IMR-90 (cell line): ENCODE measurements around the gene ENTREP3. TPM values are rescaled to one million over a fixed set of nuclear protein-coding genes. Genes with fewer than 3 reads are reported as not detected.

Experiments
- ATAC-seq: fragments of 200-7000 bp; cut with Tn5 transposase; 2 replicates; pipeline ENCODE4 v1.9.1; 2020; ENCODE audit warnings: low read depth, mild to moderate bottlenecking, moderate library complexity
- BruUV-seq: library from RNA; stranded (reverse); fragments of 400-500 nt; replicated peaks from 2 replicates; lab custom pipeline; 2021; lab: Mats Ljungman, UMichigan
- CTCF ChIA-PET: fragments of 300-600 bp; formaldehyde crosslinking; extraction: SDS; loops from one replicate; lab custom pipeline; 2021; ENCODE audit warnings: antibody characterized with exemption; lab: Yijun Ruan, JAX
- POLR2A ChIA-PET: fragments of 300-600 bp; sonication (Branson Sonifier 250); formaldehyde crosslinking; loops from one replicate; lab custom pipeline; 2022; ENCODE audit warnings: antibody characterized with exemption; ENCODE audit not compliant: unreplicated experiment; lab: Charles Lee
- DNase-seq: peaks from one replicate; pipeline ENCODE4 v3.0.0; 2013
- H2AFZ ChIP-seq: replicated peaks from 2 replicates; pipeline ENCODE3; 2013; ENCODE audit warnings: low read length, mild to moderate bottlenecking; ENCODE audit not compliant: poor library complexity
- H2AK5ac ChIP-seq: 2 replicates; pipeline ENCODE4 v1.6.1; 2013; ENCODE audit warnings: low read depth, low read length, inconsistent platforms
- H2AK9ac ChIP-seq: replicated peaks from 2 replicates; pipeline ENCODE3; 2013; ENCODE audit warnings: mild to moderate bottlenecking, low read depth, low read length, moderate library complexity; ENCODE audit not compliant: poor library complexity
- H2BK120ac ChIP-seq: 2 replicates; pipeline ENCODE4 v1.6.1; 2013; ENCODE audit warnings: low read depth, low read length, inconsistent platforms
- H2BK15ac ChIP-seq: 3 replicates; pipeline ENCODE4 v1.6.1; 2013; ENCODE audit warnings: low read depth, low read length, inconsistent platforms
- H2BK20ac ChIP-seq: 2 replicates; pipeline ENCODE4 v1.6.1; 2013; ENCODE audit warnings: low read depth, mild to moderate bottlenecking, inconsistent platforms, low read length, moderate library complexity
- H2BK5ac ChIP-seq: 2 replicates; pipeline ENCODE4 v1.6.1; 2013; ENCODE audit warnings: mild to moderate bottlenecking, low read depth, low read length, inconsistent platforms; ENCODE audit not compliant: poor library complexity, severe bottlenecking
- H3K14ac ChIP-seq: replicated peaks from 2 replicates; pipeline ENCODE4 v1.6.1; 2013; ENCODE audit warnings: low read depth, low read length, inconsistent platforms
- H3K18ac ChIP-seq: 2 replicates; pipeline ENCODE4 v1.6.1; 2013; ENCODE audit warnings: low read depth, low read length, control low read depth
- H3K23ac ChIP-seq: 2 replicates; pipeline ENCODE4 v1.6.1; 2013; ENCODE audit warnings: low read depth, low read length, inconsistent platforms
- H3K27ac ChIP-seq: 2 replicates; pipeline ENCODE4 v1.5.1; 2013; ENCODE audit warnings: mild to moderate bottlenecking, control low read depth, low read length; ENCODE audit not compliant: insufficient read depth
- H3K27me3 ChIP-seq: 2 replicates; pipeline ENCODE4 v1.6.1; 2013; ENCODE audit warnings: low read length; ENCODE audit not compliant: control insufficient read depth, insufficient read depth
- H3K36me3 ChIP-seq: 2 replicates; pipeline ENCODE4 v1.6.1; 2013; ENCODE audit warnings: low read length, mixed read lengths; ENCODE audit not compliant: control insufficient read depth, insufficient read depth
- H3K4ac ChIP-seq: 2 replicates; pipeline ENCODE4 v1.6.1; 2013; ENCODE audit warnings: low read depth, low read length, inconsistent platforms
- H3K4me1 ChIP-seq: 2 replicates; pipeline ENCODE4 v1.6.1; 2013; ENCODE audit warnings: low read length, mixed read lengths; ENCODE audit not compliant: control insufficient read depth, insufficient read depth
- H3K4me2 ChIP-seq: 2 replicates; pipeline ENCODE4 v1.6.1; 2013; ENCODE audit warnings: low read depth, mild to moderate bottlenecking, control low read depth, low read length, moderate library complexity
- H3K4me3 ChIP-seq: 2 replicates; pipeline ENCODE4 v1.5.1; 2013; ENCODE audit warnings: low read depth, mild to moderate bottlenecking, control low read depth, low read length, moderate library complexity; ENCODE audit not compliant: insufficient read depth
- H3K56ac ChIP-seq: 2 replicates; pipeline ENCODE4 v1.6.1; 2013; ENCODE audit warnings: low read length, inconsistent platforms; ENCODE audit not compliant: insufficient read depth; ENCODE audit errors: extremely low read depth
- H3K79me1 ChIP-seq, 2 experiments: 2 replicates each; pipeline ENCODE4 v1.6.1; 2013; ENCODE audit warnings: low read length in 2 of 2, inconsistent platforms in 1 of 2, low read depth in 1 of 2
- H3K9ac ChIP-seq: 2 replicates; pipeline ENCODE4 v1.6.1; 2013; ENCODE audit warnings: low read depth, low read length, control low read depth
- H3K9me1 ChIP-seq: 2 replicates; pipeline ENCODE4 v1.6.1; 2013; ENCODE audit warnings: low read length, inconsistent platforms; ENCODE audit not compliant: insufficient read depth
- H3K9me3 ChIP-seq: 2 replicates; pipeline ENCODE4 v1.6.1; 2013; ENCODE audit warnings: low read length; ENCODE audit not compliant: control insufficient read depth, insufficient read depth
- H4K20me1 ChIP-seq: 2 replicates; pipeline ENCODE4 v1.6.1; 2013; ENCODE audit warnings: low read length, inconsistent platforms; ENCODE audit not compliant: insufficient read depth
- H4K5ac ChIP-seq: 2 replicates; pipeline ENCODE4 v1.6.1; 2013; ENCODE audit warnings: mild to moderate bottlenecking, low read depth, low read length, control low read depth
- H4K8ac ChIP-seq, 2 experiments: 2 replicates each; pipeline ENCODE4 v1.6.1; 2013; ENCODE audit warnings: low read depth in 2 of 2, low read length in 2 of 2, control low read depth in 1 of 2, inconsistent platforms in 1 of 2
- H4K91ac ChIP-seq: 2 replicates; pipeline ENCODE4 v1.6.1; 2013; ENCODE audit warnings: low read depth, low read length, inconsistent platforms; ENCODE audit not compliant: insufficient read depth
- BHLHE40 ChIP-seq: fragments of 150-350 bp; IDR thresholded peaks from 2 replicates; pipeline ENCODE4 v1.6.1; 2016; ENCODE audit warnings: mild to moderate bottlenecking, low read depth, low read length
- POLR2A ChIP-seq: IDR thresholded peaks from 2 replicates; pipeline ENCODE4 v1.6.1; 2012; ENCODE audit warnings: mild to moderate bottlenecking, low read depth, low read length
- WGBS, 2 experiments: methylation state at CpG; one replicate each; pipeline versions ENCODE4 v1.1.5 to v1.1.7; 2013; ENCODE audit warnings: missing lambda C conversion rate in 2 of 2; ENCODE audit not compliant: insufficient read length in 1 of 2; ENCODE audit errors: extremely low coverage in 2 of 2; 5-methylcytosine and 5-hydroxymethylcytosine counted together
- dilution Hi-C: fragments of 300-500 bp; cut with HindIII; formaldehyde crosslinking; loops from one replicate; pipeline ENCODE4 v1.14.3; 2018; ENCODE audit warnings: low sequenced_read_pairs; ENCODE audit not compliant: unreplicated experiment
- in situ Hi-C: fragments of 300-500 bp; cut with MboI; formaldehyde crosslinking; loops from 3 replicates; pipeline ENCODE4 v1.14.3; 2019; ENCODE audit warnings: low sequenced_read_pairs, inconsistent platforms, mixed read lengths
- intact Hi-C: fragments of 100-400 bp; cut with micrococcal nuclease; formaldehyde crosslinking; loops from 2 replicates; pipeline ENCODE4 v1.10.0; 2022
- polyA plus RNA-seq, 3 experiments: library from polyadenylated mRNA; depleted of rRNA; stranded (reverse); fragments of >200 nt; gene quantifications; 2 replicates each; pipeline ENCODE4 v1.2.3, GENCODE V29; 2012; ENCODE audit warnings: low replicate concordance in 1 of 3
- total RNA-seq: library from RNA; depleted of rRNA; stranded (reverse); fragments of >200 nt; gene quantifications from 2 replicates; pipeline ENCODE4 v1.2.3, GENCODE V29; 2012
- TF ChIP-seq, protein P1 (sequence below): fragments of 150-350 bp; IDR thresholded peaks from 2 replicates; pipeline ENCODE4 v1.6.1; 2016; ENCODE audit warnings: low read depth, mild to moderate bottlenecking, low read length, moderate library complexity, borderline replicate concordance

The ENTREP3 gene
- total and polyA plus RNA-seq, 2 of the 4 experiments (the other 2 are of a cell fraction): 1.4 to 23.8 TPM

GRCh38 chr1:155295942-155296267 lies 40.6 kb upstream of the ENTREP3 start:
- intact Hi-C loops (no loop called here), in situ Hi-C loops (no loop called here), dilution Hi-C loops (no loop called here)
- no peak overlapping the region for H4K8ac ChIP-seq
- no peak overlapping the region for H2BK15ac ChIP-seq
- H2AFZ ChIP-seq: peak overlapping the region; percentile 43
- no peaks in the 10 kb centered on the region for H3K79me1 ChIP-seq
- H4K91ac ChIP-seq: no peak overlapping the region
- DNase-seq: no peak
- no peak overlapping the region for H2AK5ac ChIP-seq
- no peak for ATAC-seq
- no peak overlapping the region for H3K27ac ChIP-seq
- ChIA-PET CTCF (interaction anchor here (0.6 kb wide), 1 partner anchor 20 kb away, joined by 8 read pairs; no protein-coding TSS in a partner anchor), POLR2A (no interaction called here)
- 83% methylated on average over 3 of the region's 7 CpGs; no CpG with 5 or more reads in 1 of the 2 experiments for WGBS, 2 experiments
- no peak overlapping the region for H2BK120ac ChIP-seq
- H3K27me3 ChIP-seq: peaks cover 58% of the 10 kb centered on the region
- no TSS peak for BruUV-seq
- no peak overlapping the region for H3K23ac ChIP-seq
- no peak overlapping the region for H3K9ac ChIP-seq
- H2BK5ac ChIP-seq: no peak overlapping the region
- no peak overlapping the region for H4K5ac ChIP-seq
- no peaks in the 10 kb centered on the region for H4K20me1 ChIP-seq
- no peak overlapping the region for H3K4me3 ChIP-seq
- H3K4me1 ChIP-seq: no peaks in the 10 kb centered on the region
- no peak overlapping the region for H3K56ac ChIP-seq
- TF ChIP-seq BHLHE40 (no peak), POLR2A (no peak)
- TF ChIP-seq, protein P1, sequence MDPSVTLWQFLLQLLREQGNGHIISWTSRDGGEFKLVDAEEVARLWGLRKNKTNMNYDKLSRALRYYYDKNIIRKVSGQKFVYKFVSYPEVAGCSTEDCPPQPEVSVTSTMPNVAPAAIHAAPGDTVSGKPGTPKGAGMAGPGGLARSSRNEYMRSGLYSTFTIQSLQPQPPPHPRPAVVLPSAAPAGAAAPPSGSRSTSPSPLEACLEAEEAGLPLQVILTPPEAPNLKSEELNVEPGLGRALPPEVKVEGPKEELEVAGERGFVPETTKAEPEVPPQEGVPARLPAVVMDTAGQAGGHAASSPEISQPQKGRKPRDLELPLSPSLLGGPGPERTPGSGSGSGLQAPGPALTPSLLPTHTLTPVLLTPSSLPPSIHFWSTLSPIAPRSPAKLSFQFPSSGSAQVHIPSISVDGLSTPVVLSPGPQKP: no peak
- H3K4ac ChIP-seq: no peak overlapping the region
- no peak overlapping the region for H3K18ac ChIP-seq
- H3K14ac ChIP-seq: no peak overlapping the region
- no peak overlapping the region for H2BK20ac ChIP-seq
- H3K36me3 ChIP-seq: no peaks in the 10 kb centered on the region
- no peak overlapping the region for H3K4me2 ChIP-seq
- no peaks in the 10 kb centered on the region for H3K9me1 ChIP-seq
- H3K9me3 ChIP-seq: peaks cover 2% of the 10 kb centered on the region; the same call in 1 of the 2 replicates
- H2AK9ac ChIP-seq: no peak overlapping the region
